Measurements from ENCODE around the gene CBLN3. TPM values are rescaled to one million over a fixed set of nuclear protein-coding genes. Genes with fewer than 3 reads are reported as not detected.

Gene CBLN3
- total and polyA plus RNA-seq, 11 donors = 0.38 to 4.9 (median 0.80) TPM

DNA sequence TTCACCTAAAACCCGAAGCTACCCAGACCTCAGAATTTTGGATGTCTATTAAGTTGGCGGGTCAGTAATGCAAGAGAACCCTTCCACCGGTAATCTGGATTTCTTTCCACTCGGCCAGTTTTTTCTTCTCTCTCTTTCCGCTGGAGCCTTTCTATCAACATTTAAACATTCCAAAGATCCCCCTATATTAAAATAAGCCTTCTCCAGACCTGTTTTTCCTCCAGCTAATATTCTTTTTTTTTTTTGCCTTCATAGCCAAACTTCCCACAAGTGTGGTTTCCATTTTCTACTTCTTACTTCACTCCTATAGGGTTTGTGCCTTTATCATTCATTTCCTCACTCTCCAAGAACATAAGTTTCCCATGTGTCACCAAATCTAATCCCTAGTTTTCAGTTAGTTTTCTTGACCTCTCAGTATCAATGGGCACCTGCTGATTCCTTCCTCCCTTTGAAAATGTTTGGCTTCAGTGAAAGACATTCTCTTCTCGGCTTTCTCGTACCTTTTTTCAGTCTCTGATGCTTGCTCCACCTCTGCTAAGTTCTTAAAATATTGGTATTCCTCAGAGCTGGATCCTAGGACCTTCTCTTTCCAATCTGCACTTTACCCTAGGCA is 13.7 kb upstream of the CBLN3 start:
- intact Hi-C loops (cut with DNase I) = no loop called here
- DNase-seq (no peak), ATAC-seq (no peak)
- H3K27me3 ChIP-seq = no peaks in the 10 kb centered on the region
- H3K36me3 ChIP-seq = peaks cover 0 to 34% (median 28%) of the 10 kb centered on the region in 9 donors
- peak overlapping the region; percentile 83 to 100 (median 96) for H3K27ac ChIP-seq
- H3K4me1 ChIP-seq = peaks cover 0 to 42% (median 31%) of the 10 kb centered on the region in 12 donors
- 5 to 9% (median 6%) methylated on average over 6 to 7 of the region's 7 CpGs for WGBS, 4 donors
- H3K4me3 ChIP-seq = peak overlapping the region; percentile 15 to 89 (median 74)
- H3K9me3 ChIP-seq = no peaks in the 10 kb centered on the region
- TF ChIP-seq, protein P1, sequence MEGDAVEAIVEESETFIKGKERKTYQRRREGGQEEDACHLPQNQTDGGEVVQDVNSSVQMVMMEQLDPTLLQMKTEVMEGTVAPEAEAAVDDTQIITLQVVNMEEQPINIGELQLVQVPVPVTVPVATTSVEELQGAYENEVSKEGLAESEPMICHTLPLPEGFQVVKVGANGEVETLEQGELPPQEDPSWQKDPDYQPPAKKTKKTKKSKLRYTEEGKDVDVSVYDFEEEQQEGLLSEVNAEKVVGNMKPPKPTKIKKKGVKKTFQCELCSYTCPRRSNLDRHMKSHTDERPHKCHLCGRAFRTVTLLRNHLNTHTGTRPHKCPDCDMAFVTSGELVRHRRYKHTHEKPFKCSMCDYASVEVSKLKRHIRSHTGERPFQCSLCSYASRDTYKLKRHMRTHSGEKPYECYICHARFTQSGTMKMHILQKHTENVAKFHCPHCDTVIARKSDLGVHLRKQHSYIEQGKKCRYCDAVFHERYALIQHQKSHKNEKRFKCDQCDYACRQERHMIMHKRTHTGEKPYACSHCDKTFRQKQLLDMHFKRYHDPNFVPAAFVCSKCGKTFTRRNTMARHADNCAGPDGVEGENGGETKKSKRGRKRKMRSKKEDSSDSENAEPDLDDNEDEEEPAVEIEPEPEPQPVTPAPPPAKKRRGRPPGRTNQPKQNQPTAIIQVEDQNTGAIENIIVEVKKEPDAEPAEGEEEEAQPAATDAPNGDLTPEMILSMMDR (IDR thresholded peaks at IDR 0.05) = no peak
- TF ChIP-seq POLR2A (IDR thresholded peaks at IDR 0.05) = no peak

DNA sequence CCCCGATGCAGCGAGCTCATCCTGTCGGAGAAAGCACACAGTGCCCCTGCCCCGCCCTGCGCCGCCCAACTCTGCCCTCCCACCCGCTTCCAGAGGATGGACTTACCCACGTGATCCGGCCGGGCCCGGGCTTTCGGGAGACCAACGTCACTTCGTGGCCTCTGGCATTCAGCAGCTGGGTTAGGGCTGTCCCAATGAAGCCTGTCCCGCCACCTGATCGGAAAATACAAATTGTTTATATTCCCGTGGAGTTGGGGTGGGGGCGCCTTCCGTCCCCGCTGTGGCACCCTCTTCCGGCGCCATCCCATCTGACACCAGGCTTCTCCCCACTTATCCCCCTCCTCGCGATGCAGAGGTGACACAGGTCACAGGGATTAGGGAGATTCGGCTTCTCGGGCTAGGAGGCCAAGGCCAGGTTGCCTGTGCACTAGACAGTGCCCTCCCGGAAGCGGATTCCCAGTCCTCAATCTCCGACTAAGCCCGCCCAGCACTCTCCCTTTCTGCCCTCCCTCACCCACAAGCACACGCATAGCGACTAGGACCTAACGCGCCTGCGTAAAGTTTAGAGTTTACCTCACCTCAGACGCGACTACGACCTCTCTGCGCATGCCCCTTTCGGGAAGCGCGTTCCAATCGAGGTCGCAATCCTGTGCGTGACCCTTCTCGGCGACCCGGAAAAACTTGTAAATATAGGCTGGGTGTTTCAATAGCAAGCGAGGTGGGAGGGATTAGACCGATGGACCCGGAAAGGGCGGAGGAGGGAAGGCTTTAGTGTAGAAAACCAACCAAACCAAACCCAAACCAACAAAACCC is 13.0 kb upstream of the CBLN3 start, which contains the start of gene SDR39U1:
SDR39U1 (minus strand) TSS at position 537 of the 813 bp plus-strand sequence; CDS start at position 530, 7 bp downstream.
- no peaks in the 10 kb centered on the region for H3K27me3 ChIP-seq
- TF ChIP-seq POLR2A (IDR thresholded peaks at IDR 0.05) = peak; percentile 34 to 90
- TF ChIP-seq, protein P1 (IDR thresholded peaks at IDR 0.05) = peak in 2 of 12 donors; percentile 11 to 18
- DNase-seq = peak; percentile 97 to 98 (median 98)
- H3K4me3 ChIP-seq = peak within 1 kb of the TSS; percentile 24 to 89 (median 74)
- intact Hi-C loops (cut with DNase I) = no loop called here
- 0 to 1% (median 0%) methylated on average over 37 to 52 of the region's 52 CpGs for WGBS, 4 donors
- H3K27ac ChIP-seq = peak within 1 kb of the TSS; percentile 94 to 100 (median 98)
- H3K4me1 ChIP-seq = peaks cover 0 to 49% (median 39%) of the 10 kb centered on the region in 12 donors
- H3K9me3 ChIP-seq = no peaks in the 10 kb centered on the region
- H3K36me3 ChIP-seq = peaks cover 0 to 41% (median 34%) of the 10 kb centered on the region in 9 donors
- peak; percentile 93 to 96 (median 95) for ATAC-seq

DNA sequence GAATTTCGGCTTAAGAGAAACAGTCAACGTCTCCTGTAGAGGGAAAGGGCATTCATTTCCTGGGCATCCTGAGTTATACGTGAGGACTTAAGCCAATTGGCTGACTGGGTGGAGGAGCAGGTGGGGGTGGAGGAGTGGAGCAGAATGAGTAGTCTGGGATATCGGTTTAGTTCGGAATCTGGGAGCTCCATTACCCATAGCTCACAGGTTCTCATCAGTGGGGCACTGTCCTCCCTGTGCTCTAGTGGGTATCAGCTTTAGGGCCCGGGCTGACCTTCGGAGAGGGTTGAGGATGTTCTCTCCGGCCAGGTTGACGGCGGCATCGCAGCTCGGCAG is 12.4 kb upstream of the CBLN3 start:
- 2 to 4% (median 2%) methylated on average over 10 to 12 of the region's 12 CpGs for WGBS, 4 donors
- TF ChIP-seq, protein P1 (IDR thresholded peaks at IDR 0.05) = no peak
- TF ChIP-seq POLR2A (IDR thresholded peaks at IDR 0.05) = no peak
- ATAC-seq = no peak

DNA sequence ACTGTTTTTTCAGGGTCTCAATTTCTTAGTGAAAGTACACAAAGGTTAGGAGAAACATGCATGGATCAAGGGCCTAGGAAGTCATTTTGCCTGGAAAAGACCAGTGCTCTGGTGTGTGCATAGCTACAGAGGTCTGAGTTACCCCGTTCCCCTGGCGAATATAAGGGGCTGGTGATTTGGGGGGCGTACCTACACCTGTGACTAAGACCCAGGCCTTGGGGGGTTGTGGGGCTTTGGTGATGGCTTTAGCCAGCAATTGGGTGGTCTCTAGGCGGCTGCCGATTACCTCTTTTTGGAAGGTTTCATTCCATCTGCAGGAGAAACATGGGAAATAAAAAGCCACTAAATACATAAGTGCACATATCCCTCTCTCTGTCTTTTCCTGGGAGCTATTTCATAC is 12.0 kb upstream of the CBLN3 start:
- WGBS, 4 donors = 52 to 54% (median 52%) methylated on average over 5 of the region's 5 CpGs
- TF ChIP-seq, protein P1 (IDR thresholded peaks at IDR 0.05) = no peak
- TF ChIP-seq POLR2A (IDR thresholded peaks at IDR 0.05) = no peak
- Histone ChIP-seq H3K36me3 (peaks cover 0 to 51% (median 40%) of the 10 kb centered on the region in 9 donors), H3K27me3 (no peaks in the 10 kb centered on the region), H3K4me3 (peak overlapping the region in 11 of 12 donors; percentile 44 to 89 (median 75)), H3K9me3 (no peaks in the 10 kb centered on the region), H3K4me1 (peaks cover 0 to 58% (median 48%) of the 10 kb centered on the region in 12 donors), H3K27ac (peak overlapping the region in 10 of 12 donors; percentile 94 to 100 (median 98))
- DNase-seq (no peak), ATAC-seq (no peak)
- intact Hi-C loops (cut with DNase I) = no loop called here

More for the DNA sequence above, 12.4 kb upstream of the CBLN3 start:
- Histone ChIP-seq H3K27ac (peak overlapping the region; percentile 94 to 100 (median 98)), H3K4me3 (peak overlapping the region; percentile 24 to 89 (median 74)), H3K4me1 (peaks cover 0 to 55% (median 44%) of the 10 kb centered on the region in 12 donors), H3K9me3 (no peaks in the 10 kb centered on the region), H3K36me3 (peaks cover 0 to 47% (median 40%) of the 10 kb centered on the region in 9 donors), H3K27me3 (no peaks in the 10 kb centered on the region)
- no peak for DNase-seq
- intact Hi-C loops (cut with DNase I) = no loop called here
